ENCODE data around the gene USP4.

GRCh38 chr3:49244581-49245205 is 95.2 kb downstream of the USP4 start:
- TF ChIP-seq SUZ12 (IDR thresholded peaks at IDR 0.05; ENCODE audit: extremely low read depth, insufficient read depth, insufficient read length) (no peak), ZNF274 (IDR thresholded peaks at IDR 0.05; ENCODE audit: low read depth, low read length) (no peak), YY1 (IDR thresholded peaks at IDR 0.05; ENCODE audit: insufficient read depth, insufficient read length) (no peak)
